B cell (primary cell): ENCODE measurements around the gene TNFRSF1A. TPM values are rescaled to one million over a fixed set of nuclear protein-coding genes. Genes with fewer than 3 reads are reported as not detected.

ENCODE experiments used
- ATAC-seq: fragments of 200-7000 bp; cut with Tn5 transposase; one replicate; pipeline ENCODE4 v1.10.0; 2021; ENCODE audit warnings: low read depth, mild to moderate bottlenecking, moderate number of reproducible peaks, moderate library complexity
- CTCF ChIA-PET: fragments of 350-600 bp; sonication (Branson Sonifier 250); formaldehyde crosslinking; loops from one replicate; lab custom pipeline; 2021; ENCODE audit warnings: antibody characterized with exemption, inconsistent platforms; lab: Charles Lee
- POLR2A ChIA-PET: fragments of 350-600 bp; sonication (Branson Sonifier 250); formaldehyde crosslinking; loops from one replicate; lab custom pipeline; 2021; ENCODE audit warnings: antibody characterized with exemption; lab: Charles Lee
- DNase-seq: peaks from one replicate; pipeline ENCODE4 v3.0.0; 2013
- H2AFZ ChIP-seq: 2 replicates; pipeline ENCODE4 v1.6.1; 2012; ENCODE audit warnings: mild to moderate bottlenecking, low read depth, low read length; ENCODE audit not compliant: insufficient read depth, poor library complexity, severe bottlenecking
- H3K27ac ChIP-seq, 2 donors: 1 replicate in 1 of 2; 2 replicates in 1 of 2; pipeline ENCODE4 v1.5.1; 2012 to 2013; ENCODE audit warnings: low read length in 2 of 2, mild to moderate bottlenecking in 2 of 2, moderate library complexity in 1 of 2
- H3K27me3 ChIP-seq, 4 experiments: fragments of 200-600 bp in 1 of 4; sonication (generic) in 1 of 4; replicated peaks in 1 of 4; 1 replicate in 2 of 4; 2 replicates in 2 of 4; pipeline versions ENCODE4 v1.6.1 to v1.7.0; 2013 to 2016; ENCODE audit warnings: low read length in 3 of 4, mild to moderate bottlenecking in 2 of 4, mixed read lengths in 1 of 4, moderate library complexity in 1 of 4; ENCODE audit not compliant: insufficient read depth in 4 of 4, control insufficient read depth in 3 of 4; ENCODE audit errors: control extremely low read depth in 1 of 4
- H3K36me3 ChIP-seq, 2 experiments: replicated peaks in 1 of 2; 1 replicate in 1 of 2; 2 replicates in 1 of 2; pipeline versions ENCODE4 v1.6.1 to v1.7.1; 2013; ENCODE audit warnings: low read length in 1 of 2; ENCODE audit not compliant: insufficient read depth in 2 of 2, control insufficient read depth in 1 of 2; ENCODE audit errors: control extremely low read depth in 1 of 2, extremely low read depth in 1 of 2
- H3K4me1 ChIP-seq, 2 donors: fragments of 200-600 bp in 1 of 2; sonication (generic) in 1 of 2; 1 replicate in 1 of 2; 2 replicates in 1 of 2; pipeline versions ENCODE4 v1.5.1 to v1.6.1; 2013 to 2017; ENCODE audit warnings: low read length in 2 of 2; ENCODE audit not compliant: control insufficient read depth in 2 of 2, insufficient read depth in 2 of 2
- H3K4me2 ChIP-seq: replicated peaks from 2 replicates; pipeline ENCODE3; 2012; ENCODE audit warnings: mild to moderate bottlenecking, low read depth, low read length; ENCODE audit not compliant: poor library complexity, severe bottlenecking
- H3K4me3 ChIP-seq, 5 experiments: fragments of 200-600 bp in 1 of 5; sonication (generic) in 1 of 5; 1 replicate in 3 of 5; 2 replicates in 2 of 5; pipeline versions ENCODE4 v1.5.1 to v1.7.0; 2011 to 2016; ENCODE audit warnings: low read length in 4 of 5, mild to moderate bottlenecking in 4 of 5, low read depth in 2 of 5, control low read depth in 1 of 5, moderate library complexity in 1 of 5; ENCODE audit not compliant: insufficient read depth in 1 of 5; ENCODE audit errors: control extremely low read depth in 1 of 5, extremely low read depth in 1 of 5
- H3K79me2 ChIP-seq: fragments of 200-600 bp; sonication (generic); one replicate; pipeline ENCODE4 v1.6.0; 2016; ENCODE audit warnings: low read length; ENCODE audit not compliant: control insufficient read depth, insufficient read depth
- H3K9ac ChIP-seq: fragments of 200-600 bp; sonication (generic); 2 replicates; pipeline ENCODE4 v1.6.1; 2017; ENCODE audit warnings: mild to moderate bottlenecking, low read length, moderate library complexity
- H3K9me3 ChIP-seq, 3 donors: one replicate each; pipeline versions ENCODE4 v1.6.1 to v1.7.1; 2013; ENCODE audit warnings: low read length in 2 of 3; ENCODE audit not compliant: control insufficient read depth in 2 of 3, insufficient read depth in 1 of 3; ENCODE audit errors: control extremely low read depth in 1 of 3
- H4K20me1 ChIP-seq: 2 replicates; pipeline ENCODE4 v1.6.0; 2012; ENCODE audit warnings: mild to moderate bottlenecking, low read length; ENCODE audit not compliant: insufficient read depth, control insufficient read depth, poor library complexity, severe bottlenecking
- H3K27ac Mint-ChIP-seq: one replicate; pipeline ENCODE4 v1.8.0; 2021; ENCODE audit warnings: mixed read lengths
- H3K27me3 Mint-ChIP-seq: one replicate; pipeline ENCODE4 v1.8.0; 2021; ENCODE audit warnings: mixed read lengths
- H3K4me1 Mint-ChIP-seq: one replicate; pipeline ENCODE4 v1.8.0; 2021; ENCODE audit warnings: mixed read lengths
- H3K4me3 Mint-ChIP-seq: one replicate; pipeline ENCODE4 v1.8.0; 2021; ENCODE audit warnings: mixed read lengths
- H3K9me3 Mint-ChIP-seq: one replicate; pipeline ENCODE4 v1.8.0; 2022; ENCODE audit warnings: mixed read lengths; ENCODE audit not compliant: insufficient read depth
- EZH2 ChIP-seq: IDR thresholded peaks from 2 replicates; pipeline ENCODE4 v1.6.1; 2012; ENCODE audit warnings: borderline replicate concordance, low read depth, mild to moderate bottlenecking, moderate library complexity, low read length; ENCODE audit not compliant: insufficient read depth, poor library complexity, severe bottlenecking
- WGBS: methylation state at CpG from one replicate; pipeline ENCODE4 v1.1.5; 2013; ENCODE audit warnings: missing lambda C conversion rate; ENCODE audit not compliant: insufficient coverage; 5-methylcytosine and 5-hydroxymethylcytosine counted together
- intact Hi-C: fragments of 100-400 bp; cut with micrococcal nuclease; formaldehyde crosslinking; loops from one replicate; pipeline ENCODE4 v1.10.0; 2022
- polyA plus RNA-seq: library from polyadenylated mRNA; depleted of rRNA; stranded (reverse); fragments of >200 nt; gene quantifications from 2 replicates; pipeline ENCODE4 v1.2.3, GENCODE V29; 2012
- total RNA-seq, 2 donors: library from RNA; stranded (reverse); fragments of 120-200 nt in 1 of 2; gene quantifications; 1 replicate in 1 of 2; 2 replicates in 1 of 2; pipeline versions ENCODE4 v1.2.3 to v1.2.4, GENCODE V29; 2013 to 2022
- TF ChIP-seq, protein P1 (sequence below): fragments of 200-600 bp; IDR thresholded peaks from one replicate; pipeline ENCODE4 v1.8.0; 2022; ENCODE audit warnings: antibody characterized with exemption, mild to moderate bottlenecking

Gene TNFRSF1A
- total and polyA plus RNA-seq, 2 donors (not counting 1 experiment from before 2014, with no cell fraction given): 0.59 to 1.6 TPM

- no peak overlapping the region for H3K4me3 Mint-ChIP-seq
- 93% methylated on average over 3 of the region's 4 CpGs for WGBS
- no peak overlapping the region for H3K4me3 ChIP-seq
- H3K4me2 ChIP-seq: no peak overlapping the region
- ChIA-PET CTCF (no interaction called here), POLR2A (no interaction called here)
- no peak overlapping the region for H3K9ac ChIP-seq
- H3K79me2 ChIP-seq: no peaks in the 10 kb centered on the region
- intact Hi-C loops: no loop called here
- no peak overlapping the region for H3K27ac ChIP-seq
- ATAC-seq (no peak), DNase-seq (no peak)
- H3K27ac Mint-ChIP-seq: no peak overlapping the region
- peaks cover 40% of the 10 kb centered on the region for H3K27me3 Mint-ChIP-seq
- TF ChIP-seq EZH2: no peak
- TF ChIP-seq, protein P1, sequence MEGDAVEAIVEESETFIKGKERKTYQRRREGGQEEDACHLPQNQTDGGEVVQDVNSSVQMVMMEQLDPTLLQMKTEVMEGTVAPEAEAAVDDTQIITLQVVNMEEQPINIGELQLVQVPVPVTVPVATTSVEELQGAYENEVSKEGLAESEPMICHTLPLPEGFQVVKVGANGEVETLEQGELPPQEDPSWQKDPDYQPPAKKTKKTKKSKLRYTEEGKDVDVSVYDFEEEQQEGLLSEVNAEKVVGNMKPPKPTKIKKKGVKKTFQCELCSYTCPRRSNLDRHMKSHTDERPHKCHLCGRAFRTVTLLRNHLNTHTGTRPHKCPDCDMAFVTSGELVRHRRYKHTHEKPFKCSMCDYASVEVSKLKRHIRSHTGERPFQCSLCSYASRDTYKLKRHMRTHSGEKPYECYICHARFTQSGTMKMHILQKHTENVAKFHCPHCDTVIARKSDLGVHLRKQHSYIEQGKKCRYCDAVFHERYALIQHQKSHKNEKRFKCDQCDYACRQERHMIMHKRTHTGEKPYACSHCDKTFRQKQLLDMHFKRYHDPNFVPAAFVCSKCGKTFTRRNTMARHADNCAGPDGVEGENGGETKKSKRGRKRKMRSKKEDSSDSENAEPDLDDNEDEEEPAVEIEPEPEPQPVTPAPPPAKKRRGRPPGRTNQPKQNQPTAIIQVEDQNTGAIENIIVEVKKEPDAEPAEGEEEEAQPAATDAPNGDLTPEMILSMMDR: no peak
- H2AFZ ChIP-seq: no peak overlapping the region
- peaks cover 6 to 8% of the 10 kb centered on the region in 2 donors for H3K4me1 ChIP-seq
- H3K9me3 ChIP-seq: peaks cover 0 to 3% (median under 1%) of the 10 kb centered on the region in 3 donors
- H4K20me1 ChIP-seq: no peaks in the 10 kb centered on the region
- peaks cover 0 to 26% (median 7%) of the 10 kb centered on the region in 4 experiments for H3K27me3 ChIP-seq
- no peaks in the 10 kb centered on the region for H3K36me3 ChIP-seq
- H3K9me3 Mint-ChIP-seq: no peaks in the 10 kb centered on the region
- H3K4me1 Mint-ChIP-seq: peaks cover 8% of the 10 kb centered on the region
These were observed 28.7 kb upstream of the TNFRSF1A start for GRCh38 chr12:6370576-6370935.

DNA sequence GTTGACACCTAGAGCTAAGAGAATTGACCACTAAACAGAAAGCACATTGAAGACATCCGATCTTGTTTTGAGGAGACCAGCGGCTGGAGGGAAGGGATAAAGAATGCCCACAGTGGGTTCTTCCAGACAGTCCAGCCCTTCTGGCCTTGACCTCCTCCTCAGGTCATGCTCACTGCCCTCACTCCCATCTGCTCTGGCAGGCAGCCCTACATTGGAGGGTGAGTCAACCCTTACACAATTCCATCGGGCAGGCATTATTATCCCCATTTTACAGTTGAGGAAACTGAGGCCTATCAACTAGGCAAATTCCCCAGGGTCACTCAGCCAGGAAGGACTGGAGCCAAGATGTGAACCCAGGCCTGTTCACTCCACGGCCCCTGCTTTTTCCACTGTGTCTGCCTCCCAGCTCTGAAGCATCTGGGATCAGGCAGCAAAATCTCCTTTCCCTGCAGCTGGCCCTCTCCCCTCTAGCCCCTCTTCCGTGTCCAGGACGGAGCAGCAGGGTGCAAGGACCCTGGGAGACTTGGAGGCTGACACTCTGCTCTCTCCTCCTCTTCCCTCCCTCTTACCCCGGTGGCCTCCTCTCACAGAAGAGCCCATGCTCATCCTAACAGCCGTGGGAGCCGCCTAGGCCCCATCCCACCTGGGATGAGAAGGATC lies 28.2 kb upstream of the TNFRSF1A start:
- Histone ChIP-seq H3K79me2 (no peaks in the 10 kb centered on the region), H3K27me3 (peaks cover 0 to 21% (median 5%) of the 10 kb centered on the region in 4 experiments), H3K36me3 (no peaks in the 10 kb centered on the region), H4K20me1 (no peaks in the 10 kb centered on the region), H3K4me3 (no peak overlapping the region), H3K9ac (no peak overlapping the region), H2AFZ (no peak overlapping the region), H3K9me3 (peaks cover 0 to 3% (median 0%) of the 10 kb centered on the region in 3 donors), H3K27ac (no peak overlapping the region), H3K4me2 (no peak overlapping the region), H3K4me1 (peaks cover 6 to 8% of the 10 kb centered on the region in 2 donors)
- intact Hi-C loops: no loop called here
- no peak for DNase-seq
- ATAC-seq: no peak
- H3K27me3 Mint-ChIP-seq: peaks cover 35% of the 10 kb centered on the region
- CTCF ChIA-PET: no interaction called here
- POLR2A ChIA-PET: no interaction called here
- no peak overlapping the region for H3K27ac Mint-ChIP-seq
- H3K9me3 Mint-ChIP-seq: no peaks in the 10 kb centered on the region
- TF ChIP-seq, protein P1: no peak
- TF ChIP-seq EZH2: no peak
- 88% methylated on average over 5 of the region's 9 CpGs for WGBS
- no peak overlapping the region for H3K4me3 Mint-ChIP-seq
- peaks cover 8% of the 10 kb centered on the region for H3K4me1 Mint-ChIP-seq
